Fibroblast of lung (primary cell): ENCODE measurements around the gene TSHR.

ENCODE experiments used
- EZH2 ChIP-seq: IDR thresholded peaks from 2 replicates; pipeline ENCODE4 v1.5.1; 2012; ENCODE audit warnings: low read length, control low read depth, mild to moderate bottlenecking; ENCODE audit errors: missing control alignments
- TF ChIP-seq, protein P1 (sequence below), 2 donors: IDR thresholded peaks in 1 of 2; conservative IDR thresholded peaks in 1 of 2; 1 replicate in 1 of 2; 2 replicates in 1 of 2; pipeline ENCODE4 v1.5.1; 2011 to 2012; ENCODE audit warnings: low read length in 2 of 2, control low read depth in 1 of 2, inconsistent platforms in 1 of 2, low read depth in 1 of 2, mild to moderate bottlenecking in 1 of 2

DNA sequence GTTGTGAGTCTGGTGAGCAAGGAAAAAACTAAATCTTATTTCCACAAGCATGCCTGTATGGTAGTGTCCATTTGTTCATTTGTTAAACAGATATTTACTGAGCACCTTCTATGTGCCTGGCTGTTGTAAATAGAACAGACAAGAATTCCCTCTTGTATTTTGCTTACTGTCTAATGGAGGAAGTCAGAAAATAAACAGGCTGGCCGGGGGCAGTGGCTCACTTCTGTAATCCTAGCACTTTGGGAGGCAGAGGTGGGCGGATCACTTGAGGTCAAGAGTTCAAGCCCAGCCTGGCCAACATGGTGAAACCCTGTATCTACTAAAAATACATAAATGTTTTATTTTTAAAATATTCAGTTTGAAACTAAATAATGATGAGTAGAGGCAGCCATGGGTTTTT, 186.0 kb downstream of the TSHR start:
- no peak for TF ChIP-seq EZH2
- TF ChIP-seq, protein P1, sequence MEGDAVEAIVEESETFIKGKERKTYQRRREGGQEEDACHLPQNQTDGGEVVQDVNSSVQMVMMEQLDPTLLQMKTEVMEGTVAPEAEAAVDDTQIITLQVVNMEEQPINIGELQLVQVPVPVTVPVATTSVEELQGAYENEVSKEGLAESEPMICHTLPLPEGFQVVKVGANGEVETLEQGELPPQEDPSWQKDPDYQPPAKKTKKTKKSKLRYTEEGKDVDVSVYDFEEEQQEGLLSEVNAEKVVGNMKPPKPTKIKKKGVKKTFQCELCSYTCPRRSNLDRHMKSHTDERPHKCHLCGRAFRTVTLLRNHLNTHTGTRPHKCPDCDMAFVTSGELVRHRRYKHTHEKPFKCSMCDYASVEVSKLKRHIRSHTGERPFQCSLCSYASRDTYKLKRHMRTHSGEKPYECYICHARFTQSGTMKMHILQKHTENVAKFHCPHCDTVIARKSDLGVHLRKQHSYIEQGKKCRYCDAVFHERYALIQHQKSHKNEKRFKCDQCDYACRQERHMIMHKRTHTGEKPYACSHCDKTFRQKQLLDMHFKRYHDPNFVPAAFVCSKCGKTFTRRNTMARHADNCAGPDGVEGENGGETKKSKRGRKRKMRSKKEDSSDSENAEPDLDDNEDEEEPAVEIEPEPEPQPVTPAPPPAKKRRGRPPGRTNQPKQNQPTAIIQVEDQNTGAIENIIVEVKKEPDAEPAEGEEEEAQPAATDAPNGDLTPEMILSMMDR (conservative IDR thresholded peaks at IDR 0.05 in 1 of 2, IDR thresholded peaks at IDR 0.05 in 1 of 2; ENCODE audit: low read depth in 1 of 2, low read length in 2 of 2), result no peak
